NCI-H128 (cell line): ENCODE measurements around the gene AGFG1.
"Not testable (repeated sequence)": the region's sequence is repeated elsewhere in the genome, so short reads cannot be mapped to it uniquely, and the experiment has no call there.

Source experiments
- DNase-seq: peaks from one replicate; lab custom pipeline; 2025; ENCODE audit not compliant: unreplicated experiment; lab: John Stamatoyannopoulos, UW

The AGFG1 gene

DNA sequence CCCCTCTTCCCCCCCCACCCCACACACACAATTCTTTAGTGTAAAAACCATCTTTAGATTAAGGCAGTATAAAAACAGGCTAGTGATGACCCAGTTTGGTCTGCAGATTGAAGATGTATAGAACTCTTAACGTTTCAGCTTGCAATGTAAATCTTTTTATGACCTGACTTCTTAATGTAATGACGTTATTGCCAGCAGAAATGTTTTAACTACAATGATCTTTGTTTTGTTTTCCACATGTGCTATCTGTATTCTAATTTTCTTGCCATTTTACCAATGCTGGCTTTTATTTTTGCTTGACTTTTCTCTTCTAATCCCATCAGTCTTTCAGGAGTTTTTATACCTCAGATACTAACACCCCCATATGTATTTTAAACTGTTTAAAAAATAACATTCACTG is 25.2 kb downstream of the AGFG1 start:
- no peak for DNase-seq

- no peak for DNase-seq
Observed at GRCh38 chr2:227499627-227500300, 27.8 kb downstream of the AGFG1 start.

GRCh38 chr2:227500301-227500630 is 28.3 kb downstream of the AGFG1 start:
- no peak for DNase-seq

- DNase-seq = no peak
Observed at GRCh38 chr2:227503433-227504406, 31.8 kb downstream of the AGFG1 start.

DNA sequence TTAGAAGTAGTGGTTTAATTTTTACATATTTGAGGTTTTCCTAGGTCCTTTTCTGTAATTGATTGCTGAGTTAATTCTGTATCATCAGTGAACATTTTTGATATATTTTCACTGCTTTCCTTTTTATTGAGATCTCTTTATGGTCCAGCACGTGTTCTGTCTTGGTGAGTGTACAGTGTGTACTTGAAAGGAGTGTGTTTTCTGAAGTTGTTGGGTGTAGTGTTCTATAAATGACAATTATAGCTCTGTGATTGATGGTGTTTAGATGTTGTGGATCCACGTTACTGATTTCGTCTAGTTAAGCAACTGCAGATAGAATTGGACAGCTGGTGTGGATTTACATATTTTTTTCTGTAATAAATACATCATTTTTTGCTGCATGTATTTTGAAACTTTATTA is 32.7 kb downstream of the AGFG1 start:
- no peak for DNase-seq

- DNase-seq = no peak
Observed at GRCh38 chr2:227506456-227506855, 34.5 kb downstream of the AGFG1 start.

- DNase-seq = no peak
Observed at GRCh38 chr2:227507963-227508362, 36.0 kb downstream of the AGFG1 start.

DNA sequence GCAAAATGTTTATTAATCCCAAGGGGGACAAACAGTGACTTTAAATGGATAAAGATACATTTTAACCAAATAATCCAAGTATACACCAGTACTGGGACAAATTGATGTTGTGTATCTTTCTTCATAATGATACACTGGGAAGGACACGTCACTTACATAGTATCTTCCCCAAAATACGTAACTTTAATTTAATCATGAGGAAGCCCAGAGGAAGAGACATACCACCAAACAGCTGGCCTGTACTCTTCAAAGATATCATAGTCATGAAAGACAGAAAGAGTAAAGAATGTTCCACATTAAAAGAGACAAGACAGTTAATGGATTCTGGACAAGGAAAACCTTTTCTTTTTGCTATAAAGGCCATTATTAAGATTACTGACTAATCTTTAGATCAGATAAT is 37.1 kb downstream of the AGFG1 start:
- no peak for DNase-seq

DNA sequence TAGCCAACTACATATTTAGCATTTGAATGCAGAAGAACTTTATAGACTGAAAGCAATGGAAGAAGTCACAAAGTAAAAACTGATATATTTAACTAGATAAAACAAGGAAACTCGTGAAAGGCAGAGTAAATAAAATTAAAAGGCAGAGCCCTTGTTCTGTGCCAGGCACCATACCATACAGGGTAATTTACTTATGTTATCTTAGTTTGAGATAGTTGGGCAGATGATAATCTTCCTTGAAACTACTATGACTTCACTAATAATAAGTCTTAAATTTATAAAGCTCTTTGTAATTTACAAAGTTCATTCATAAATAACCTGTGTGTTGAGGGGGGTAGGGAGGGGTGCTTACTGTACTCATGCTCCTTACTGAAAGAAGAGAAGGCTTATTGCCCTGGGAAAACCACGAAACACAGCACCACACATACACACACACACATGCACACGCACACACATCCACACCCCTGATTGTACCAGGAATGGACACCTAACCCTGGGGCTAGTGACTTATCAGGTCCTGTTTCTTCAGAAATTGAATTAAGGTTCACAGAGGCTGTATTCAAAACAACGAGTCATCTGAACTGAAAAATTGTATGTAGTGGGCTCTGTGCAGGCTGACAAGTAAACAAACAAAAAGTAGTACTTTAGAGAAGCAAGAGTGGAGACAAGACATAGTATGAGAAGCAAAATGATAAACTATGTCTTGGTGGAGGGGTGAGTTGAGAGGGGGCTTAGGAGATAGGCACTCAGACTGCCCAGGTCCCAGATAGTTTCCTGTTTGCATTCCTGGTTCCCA is 38.1 kb downstream of the AGFG1 start:
- no peak for DNase-seq

GRCh38 chr2:227510620-227510958 is 38.6 kb downstream of the AGFG1 start:
- DNase-seq = no peak

DNA sequence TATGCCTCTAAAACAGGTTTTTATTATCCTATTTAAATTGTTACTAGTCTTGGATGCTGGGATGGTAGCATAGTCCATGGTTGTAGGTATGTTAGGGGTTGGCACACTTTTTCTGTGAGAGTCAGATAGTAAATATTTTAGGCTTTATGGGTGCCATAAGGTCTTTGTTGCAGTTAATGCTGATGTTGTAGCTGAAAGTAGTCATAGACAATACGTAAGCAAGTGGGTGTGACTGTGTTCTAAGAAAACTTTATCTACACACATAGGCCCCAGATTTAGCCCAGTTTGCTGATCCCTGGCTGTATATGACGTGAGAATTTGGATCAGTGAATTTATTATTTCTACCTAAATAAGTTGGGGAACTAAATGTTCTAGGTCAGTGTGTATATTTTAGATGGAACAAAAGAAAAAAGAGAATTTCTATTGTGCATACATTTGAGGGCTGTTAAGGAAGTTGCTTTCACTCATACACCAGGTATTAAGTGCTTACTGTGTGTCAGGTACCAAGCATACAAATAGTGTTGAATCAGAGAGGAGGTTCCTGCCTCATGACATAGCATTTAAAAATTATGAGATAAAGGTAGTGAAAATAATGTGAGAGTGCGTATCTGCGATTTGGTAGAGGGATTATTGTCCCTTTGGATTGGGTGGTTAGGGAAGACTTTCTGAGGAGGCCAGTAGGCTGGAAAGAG is 39.4 kb downstream of the AGFG1 start:
- no peak for DNase-seq

DNA sequence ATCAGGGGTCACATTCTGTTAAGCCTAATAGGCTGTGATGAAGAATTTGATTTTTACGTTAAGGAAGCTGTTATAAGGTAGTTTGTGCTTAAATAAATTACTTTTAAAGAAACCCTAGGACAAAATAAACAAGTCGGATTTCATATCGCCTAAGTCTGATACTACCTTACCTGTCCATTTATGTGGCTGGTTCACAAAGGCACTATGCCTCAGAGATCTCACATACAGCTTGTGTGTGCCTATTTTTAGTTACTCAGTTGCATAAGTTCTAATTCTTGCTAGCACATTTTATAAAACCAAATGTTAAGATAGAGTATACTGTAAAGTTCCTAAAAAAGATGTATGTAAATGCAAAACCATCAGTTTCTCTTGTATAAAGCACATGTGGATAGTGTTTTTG is 40.0 kb downstream of the AGFG1 start:
- DNase-seq = no peak

DNA sequence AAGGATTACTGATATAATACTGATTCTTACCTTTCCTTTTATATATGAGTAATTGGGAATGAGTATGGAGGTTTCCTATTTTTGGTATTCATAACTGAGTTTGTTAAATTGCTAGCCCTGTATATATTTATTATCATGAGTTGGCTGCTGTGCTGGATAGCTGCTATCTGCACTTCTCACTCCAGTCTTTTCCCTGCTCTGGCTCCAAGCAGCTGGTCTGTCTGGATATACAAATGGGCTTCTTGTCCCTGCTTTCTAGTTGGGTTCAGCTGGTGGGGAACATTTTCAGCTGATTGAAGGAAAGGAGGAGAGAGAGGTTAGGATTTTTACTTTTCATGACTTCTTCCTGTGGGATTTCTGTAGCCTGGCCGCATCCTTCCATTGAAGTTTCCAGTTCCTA is 41.2 kb downstream of the AGFG1 start:
- DNase-seq = no peak

DNA sequence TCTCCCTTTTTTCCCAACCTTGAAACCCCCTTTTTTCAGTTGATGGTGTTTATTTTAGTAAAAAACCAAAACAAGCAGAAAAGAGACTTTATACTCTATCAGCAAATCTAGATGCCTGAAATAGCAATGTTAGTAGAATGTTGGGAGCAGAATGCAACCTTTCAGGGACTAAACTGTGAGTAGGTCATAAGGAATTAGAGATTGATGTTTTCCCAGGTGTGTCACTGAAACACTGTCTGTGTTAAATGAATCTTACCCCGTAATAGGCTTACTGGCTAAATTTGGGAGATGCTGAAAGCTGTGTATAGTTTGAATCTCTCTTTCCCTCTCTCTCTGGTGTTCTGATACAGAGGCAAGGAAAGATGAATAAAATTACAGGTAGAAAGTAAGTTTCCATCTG is 43.8 kb downstream of the AGFG1 start:
- DNase-seq = no peak

DNA sequence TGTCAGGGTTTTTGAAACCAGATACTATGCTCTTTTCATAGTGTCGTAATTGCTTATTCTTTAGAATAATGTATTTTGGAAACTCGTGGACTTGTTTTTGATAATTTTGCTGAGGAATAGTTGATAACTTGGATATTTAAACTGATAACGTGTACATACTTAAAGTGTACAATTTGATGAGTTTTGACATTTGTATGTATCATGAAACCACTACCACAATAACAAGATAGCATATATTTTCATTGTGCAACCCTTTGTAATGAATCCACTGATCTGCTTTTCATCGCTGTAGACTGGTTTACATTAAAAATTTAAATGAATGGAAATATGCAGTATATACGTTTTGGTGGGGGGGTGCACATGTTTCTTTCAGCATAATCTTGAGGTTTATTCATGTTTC is 45.8 kb downstream of the AGFG1 start:
- no peak for DNase-seq

- not testable (repeated sequence) for DNase-seq
Observed at GRCh38 chr2:227518278-227518865, 46.4 kb downstream of the AGFG1 start.

DNA sequence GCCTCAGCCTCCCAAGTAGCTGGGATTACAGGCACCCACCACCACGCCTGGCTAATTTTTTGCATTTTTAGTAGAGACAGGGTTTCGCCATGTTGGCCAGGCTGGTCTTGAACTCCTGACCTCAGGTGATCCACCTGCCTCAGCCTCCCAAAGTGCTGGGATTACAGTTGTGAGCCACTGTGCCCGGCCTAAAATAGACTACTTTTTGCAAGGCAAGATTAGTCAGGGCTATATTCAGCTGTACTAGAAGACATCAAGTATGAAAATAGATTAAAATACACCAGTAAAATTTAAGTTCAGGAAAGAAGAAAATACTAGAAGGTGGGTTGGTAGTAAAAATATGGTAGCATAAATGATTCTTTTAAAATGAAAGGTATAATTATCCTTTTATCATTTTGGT is 49.2 kb downstream of the AGFG1 start:
- DNase-seq = not testable (repeated sequence)

- DNase-seq = no peak
Observed at GRCh38 chr2:227524665-227525064, 52.7 kb downstream of the AGFG1 start.

- DNase-seq = no peak
Observed at GRCh38 chr2:227527351-227527750, 55.4 kb downstream of the AGFG1 start.

- no peak for DNase-seq
Observed at GRCh38 chr2:227528803-227529202, 56.8 kb downstream of the AGFG1 start.

GRCh38 chr2:227529871-227530270 is 57.9 kb downstream of the AGFG1 start:
- no peak for DNase-seq
